GM21526 (cell line): ENCODE data around the gene PNPLA1.

Experiments
- ATAC-seq: cut with Tn5 transposase; IDR thresholded peaks from one replicate; pipeline ENCODE4 v1.9.1; 2021; ENCODE audit warnings: moderate library complexity; ENCODE audit not compliant: unreplicated experiment, low FRiP score

The PNPLA1 gene

DNA sequence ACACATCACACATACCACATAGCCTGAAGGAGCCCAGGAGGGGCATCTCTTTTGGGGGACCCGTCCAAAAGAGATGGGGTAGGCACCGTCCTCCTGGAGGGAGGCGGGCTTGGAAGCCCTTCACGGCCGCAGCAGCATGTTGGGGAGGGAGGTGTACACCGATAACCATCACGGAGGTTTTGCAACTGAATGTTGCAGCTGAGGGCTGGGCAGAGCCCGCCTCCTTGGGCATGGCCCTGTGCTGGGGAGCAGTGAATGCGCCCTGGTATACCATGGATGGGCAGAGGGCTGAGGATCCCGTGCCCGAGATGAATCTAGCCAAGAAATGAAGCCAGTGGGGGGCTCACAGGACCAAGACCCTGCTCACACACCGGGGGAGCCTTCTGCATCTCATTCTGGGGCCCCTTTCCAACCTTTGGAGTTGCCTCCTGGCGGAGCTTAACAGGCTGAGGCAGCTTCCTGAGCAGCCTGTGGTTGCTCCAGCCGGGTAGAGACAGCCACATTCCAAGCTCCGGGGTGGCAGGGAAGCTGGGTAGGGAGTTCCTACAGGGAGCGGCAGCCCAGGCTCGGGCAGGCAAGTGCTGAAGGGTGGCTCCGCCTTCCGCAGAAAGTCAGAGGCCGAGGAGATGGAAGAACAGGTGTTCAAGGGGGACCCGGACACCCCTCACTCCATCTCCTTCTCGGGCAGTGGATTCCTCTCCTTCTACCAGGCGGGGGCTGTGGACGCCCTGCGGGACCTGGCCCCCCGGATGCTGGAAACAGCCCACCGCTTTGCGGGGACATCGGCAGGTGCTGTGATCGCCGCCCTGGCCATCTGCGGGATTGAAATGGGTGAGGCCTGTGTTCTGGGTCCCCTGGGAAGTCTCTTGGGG, at the start of gene PNPLA1:
Gene PNPLA1, plus strand, starts transcription at position 227 of the 872 bp plus-strand sequence. Its CDS starts 400 bp downstream, at position 627.
- no peak for ATAC-seq

GRCh38 chr6:36220226-36220625, 49.6 kb upstream of the PNPLA1 start:
- no peak for ATAC-seq

GRCh38 chr6:36221674-36222073, 48.2 kb upstream of the PNPLA1 start:
- no peak for ATAC-seq

DNA sequence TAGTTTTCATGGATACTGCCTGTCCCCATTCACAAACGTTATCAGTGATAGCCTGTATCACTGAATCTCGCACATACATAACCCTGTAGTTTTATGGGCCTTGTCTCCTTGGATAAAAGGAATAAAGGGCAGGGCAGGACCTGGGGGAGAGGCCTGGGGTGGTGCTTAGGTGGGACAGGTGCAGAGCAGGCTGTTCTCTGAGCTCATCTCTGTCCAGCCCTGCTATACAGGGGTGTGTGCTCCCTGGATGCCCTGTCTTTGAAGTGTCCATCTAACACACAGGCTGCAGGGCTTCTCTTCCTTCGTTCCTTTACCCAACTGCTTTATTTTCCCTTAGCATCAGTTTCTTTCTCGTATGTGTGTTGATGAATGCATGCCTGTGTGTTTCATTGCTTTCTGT, 46.9 kb upstream of the PNPLA1 start:
- no peak for ATAC-seq

DNA sequence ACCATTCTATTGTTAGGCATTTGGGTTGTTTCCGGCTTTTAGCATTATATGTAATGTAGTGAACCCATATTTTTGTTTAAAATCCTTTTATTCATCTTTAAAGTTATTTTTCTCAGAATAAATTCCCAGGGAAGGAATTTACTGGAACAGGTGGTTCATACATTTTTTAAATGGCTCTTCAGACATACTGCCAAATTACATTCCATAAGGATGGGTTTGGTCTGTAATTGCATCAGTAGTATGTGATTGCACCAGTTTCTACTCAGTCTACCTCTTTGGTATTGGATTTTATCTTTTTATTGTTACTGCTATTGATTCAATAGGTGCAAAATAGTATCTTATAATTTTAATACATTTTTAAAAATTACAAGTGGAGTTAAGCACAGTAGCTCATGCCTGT, 46.2 kb upstream of the PNPLA1 start:
- ATAC-seq, result no peak

DNA sequence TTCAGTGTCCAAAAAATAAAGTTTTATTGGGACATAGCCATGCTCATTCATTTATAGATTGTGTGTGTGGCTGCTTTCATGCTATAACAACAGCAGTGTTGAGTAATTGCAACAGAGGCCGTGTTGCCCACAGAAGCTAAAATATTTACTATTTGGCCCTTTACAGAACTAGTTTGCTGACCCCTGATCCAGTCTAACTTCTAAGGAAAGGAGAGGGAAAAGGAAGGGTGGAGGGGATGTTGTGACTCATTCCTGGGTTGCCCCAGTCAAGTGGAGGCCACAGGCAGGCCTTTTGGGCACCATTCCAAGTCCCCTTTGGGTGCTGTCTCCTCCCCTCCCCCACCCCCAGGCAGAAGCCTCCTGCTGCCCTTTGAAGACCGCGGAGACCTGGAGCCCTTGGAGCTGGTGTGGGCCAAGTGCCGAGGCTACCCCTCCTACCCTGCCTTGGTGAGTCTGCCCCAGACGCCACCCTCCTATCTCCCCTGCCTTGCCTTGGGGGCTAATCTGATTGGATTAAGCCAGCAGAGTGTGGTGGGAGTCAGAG, 44.9 kb upstream of the PNPLA1 start:
- ATAC-seq, result no peak

DNA sequence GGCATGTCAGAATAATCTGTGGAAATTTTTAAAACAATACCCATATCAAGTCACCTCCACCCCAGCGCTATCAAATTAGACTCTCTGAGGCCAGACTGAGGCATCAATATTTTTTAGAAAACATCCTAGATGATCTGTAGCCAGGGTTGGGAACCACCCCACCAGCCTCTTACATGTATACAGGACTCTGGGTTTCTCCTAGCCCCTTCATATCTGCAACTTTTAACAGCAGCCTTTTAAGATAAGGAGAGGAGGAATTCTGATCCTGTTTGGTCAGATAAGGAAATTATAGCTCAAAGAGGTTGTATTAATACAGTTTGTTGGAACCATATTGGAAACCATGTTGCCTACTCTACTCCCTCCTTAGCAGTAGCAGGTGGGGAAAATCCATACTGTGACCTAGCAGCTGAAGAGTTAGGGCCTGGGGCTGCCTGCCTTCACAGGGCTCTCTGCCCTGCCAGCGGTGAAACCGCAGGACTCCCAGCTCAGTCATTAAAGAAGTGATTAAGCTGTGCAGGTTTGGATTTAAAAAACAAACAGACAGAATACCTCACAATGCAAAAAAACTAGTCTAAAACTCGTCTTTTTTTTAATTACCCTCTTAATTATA, 43.3 kb upstream of the PNPLA1 start:
- ATAC-seq, result no peak

DNA sequence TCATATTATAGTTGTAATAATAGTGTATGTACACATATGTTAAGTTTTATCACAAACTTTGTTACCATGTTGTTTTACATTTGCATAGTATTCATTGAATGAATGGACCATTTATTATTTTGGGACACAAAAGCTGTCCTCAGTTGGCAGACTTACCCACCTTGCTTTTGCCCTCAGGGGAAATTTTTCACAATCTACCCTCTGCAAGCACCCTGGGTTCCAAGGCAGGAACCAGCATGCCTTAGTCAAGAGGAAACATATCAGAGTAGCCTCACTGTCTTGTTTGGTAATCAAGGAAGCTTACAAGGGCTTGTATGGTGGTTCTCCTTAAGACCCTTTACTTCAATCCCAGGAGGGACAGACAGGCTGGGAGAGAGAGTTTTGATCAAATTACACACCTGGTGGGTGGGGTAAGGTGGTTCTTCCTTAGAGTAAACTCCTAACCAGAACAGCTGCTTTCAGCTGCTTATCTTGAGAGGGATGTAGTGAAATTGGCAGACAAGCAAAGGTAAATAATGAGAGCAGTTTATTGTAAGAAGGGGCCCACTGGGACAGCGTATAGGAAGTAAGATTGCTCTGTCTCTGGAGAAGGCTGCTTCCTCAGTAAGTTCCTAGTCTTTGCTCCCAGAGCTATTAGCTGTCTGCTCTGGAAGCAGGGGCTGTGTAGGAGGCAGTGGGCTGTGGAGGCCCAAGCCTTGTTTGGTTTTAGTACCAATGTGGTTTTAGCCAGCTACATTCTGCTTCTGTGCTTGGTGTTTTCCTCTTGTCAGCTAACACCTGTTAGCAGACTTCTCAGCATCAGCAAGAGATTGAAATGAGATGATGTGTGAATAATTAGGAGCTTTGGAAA, 42.3 kb upstream of the PNPLA1 start:
- no peak for ATAC-seq

GRCh38 chr6:36229223-36229622, 40.6 kb upstream of the PNPLA1 start:
- ATAC-seq, result no peak

- no peak for ATAC-seq
Measured at GRCh38 chr6:36230371-36230770, 39.5 kb upstream of the PNPLA1 start.

DNA sequence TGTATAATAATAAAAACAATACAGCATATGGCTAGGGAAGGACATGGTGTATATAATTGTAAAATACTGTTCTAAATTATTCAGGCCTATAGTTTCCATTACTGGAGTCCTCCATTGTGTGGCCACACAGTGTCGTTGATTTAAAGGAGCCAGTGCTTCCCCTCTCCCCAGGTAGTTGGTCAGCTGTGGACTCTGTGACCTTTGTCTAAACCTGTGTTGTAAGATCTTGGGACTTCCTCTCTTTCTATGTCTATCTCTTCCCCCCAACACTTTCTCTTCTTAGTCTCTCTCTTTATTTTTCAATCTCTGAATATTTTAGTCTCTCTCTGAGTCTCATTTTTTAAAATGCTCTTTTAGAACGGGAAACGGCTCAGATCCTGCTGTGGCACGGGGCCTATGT, 37.7 kb upstream of the PNPLA1 start:
- ATAC-seq, result no peak

- no peak for ATAC-seq
Measured at GRCh38 chr6:36235309-36235708, 34.6 kb upstream of the PNPLA1 start.

DNA sequence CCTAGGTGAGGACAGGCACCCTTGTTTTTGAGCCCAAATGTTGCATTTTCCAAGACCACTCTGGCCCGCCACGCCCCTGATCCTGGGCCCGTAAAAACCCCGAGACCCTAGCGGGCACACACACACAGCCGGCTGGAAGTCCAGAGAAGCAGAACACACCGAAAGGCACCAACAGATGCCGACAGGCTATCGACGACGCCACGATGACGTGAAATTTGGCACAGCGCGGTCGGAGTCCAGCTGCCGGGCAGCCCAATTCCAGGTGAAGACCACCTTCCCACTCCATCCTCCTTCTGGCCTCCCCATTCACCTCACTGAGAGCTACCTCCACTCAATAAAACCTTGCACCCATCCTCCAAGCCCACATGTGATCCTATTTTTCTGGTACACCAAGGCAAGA, 34.0 kb upstream of the PNPLA1 start:
- ATAC-seq, result no peak

- ATAC-seq, result no peak
Measured at GRCh38 chr6:36239774-36240173, 30.1 kb upstream of the PNPLA1 start.

- peak; percentile 62 for ATAC-seq
Measured at GRCh38 chr6:36241728-36242127, 28.1 kb upstream of the PNPLA1 start.

- no peak for ATAC-seq
Measured at GRCh38 chr6:36242161-36242560, 27.7 kb upstream of the PNPLA1 start.

- ATAC-seq, result no peak
Measured at GRCh38 chr6:36242626-36243025, 27.2 kb upstream of the PNPLA1 start.

DNA sequence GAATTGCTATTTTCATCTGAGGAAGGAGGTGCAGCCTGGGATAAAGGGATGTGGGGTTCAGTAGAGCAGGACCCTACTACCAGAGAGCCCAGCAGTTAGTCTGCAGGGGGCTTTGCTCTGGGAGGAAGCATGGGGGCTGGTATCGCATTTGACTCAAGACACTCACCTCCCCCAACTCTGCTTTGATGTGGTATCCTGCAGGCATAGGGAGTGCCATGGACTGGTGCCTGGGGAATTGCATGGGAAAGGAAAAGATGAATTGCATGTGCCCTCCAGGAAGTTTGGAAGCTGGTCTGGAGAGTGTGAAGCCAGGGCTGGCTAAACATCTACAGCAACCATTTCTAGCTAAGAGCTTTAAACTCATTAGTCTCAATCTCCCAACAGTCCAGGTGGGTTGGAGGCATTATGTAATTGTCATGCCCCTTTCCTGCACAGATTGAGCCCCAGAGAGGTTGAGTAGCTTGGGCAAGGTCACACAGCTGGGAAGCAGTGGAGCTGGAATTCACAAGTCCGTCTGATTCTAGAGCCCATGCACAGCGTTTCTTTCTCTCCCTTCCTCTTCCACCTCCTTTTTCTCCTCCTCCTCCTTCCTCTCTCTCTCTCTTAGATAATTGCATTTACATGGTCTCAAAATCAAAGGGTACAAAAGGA, 26.2 kb upstream of the PNPLA1 start:
- ATAC-seq, result no peak

- ATAC-seq, result no peak
Measured at GRCh38 chr6:36244641-36245280, 25.1 kb upstream of the PNPLA1 start.

DNA sequence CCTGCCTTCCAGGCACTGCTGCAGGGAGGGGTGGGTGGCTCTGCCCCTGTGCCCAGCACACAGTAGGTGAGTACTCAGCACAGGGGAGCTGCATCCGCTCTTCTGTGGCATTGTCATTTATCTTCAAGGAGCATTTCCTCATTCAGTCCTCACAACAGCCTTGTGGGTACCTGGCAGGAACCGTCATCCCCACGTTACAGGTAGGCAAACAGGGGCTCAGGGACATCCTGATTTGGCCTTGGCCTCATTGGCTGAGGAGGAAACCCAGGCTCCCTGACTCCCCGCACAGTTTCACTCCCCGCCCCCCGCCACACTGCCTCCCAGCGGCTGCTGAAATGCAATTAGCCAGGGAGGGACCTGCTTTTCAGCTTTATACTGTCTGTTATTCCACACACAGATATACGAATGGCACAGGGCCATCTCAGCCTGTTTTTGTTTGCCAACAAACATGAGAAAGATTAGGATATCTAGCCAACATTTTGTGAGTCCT, 24.2 kb upstream of the PNPLA1 start:
- ATAC-seq, result no peak
